Measurements from ENCODE around the gene LRRC28. TPM values are rescaled to one million over a fixed set of nuclear protein-coding genes. Genes with fewer than 3 reads are reported as not detected.

LRRC28 gene
- total and polyA plus RNA-seq, 8 donors: 4.5 to 24.9 (median 15.2) TPM

DNA sequence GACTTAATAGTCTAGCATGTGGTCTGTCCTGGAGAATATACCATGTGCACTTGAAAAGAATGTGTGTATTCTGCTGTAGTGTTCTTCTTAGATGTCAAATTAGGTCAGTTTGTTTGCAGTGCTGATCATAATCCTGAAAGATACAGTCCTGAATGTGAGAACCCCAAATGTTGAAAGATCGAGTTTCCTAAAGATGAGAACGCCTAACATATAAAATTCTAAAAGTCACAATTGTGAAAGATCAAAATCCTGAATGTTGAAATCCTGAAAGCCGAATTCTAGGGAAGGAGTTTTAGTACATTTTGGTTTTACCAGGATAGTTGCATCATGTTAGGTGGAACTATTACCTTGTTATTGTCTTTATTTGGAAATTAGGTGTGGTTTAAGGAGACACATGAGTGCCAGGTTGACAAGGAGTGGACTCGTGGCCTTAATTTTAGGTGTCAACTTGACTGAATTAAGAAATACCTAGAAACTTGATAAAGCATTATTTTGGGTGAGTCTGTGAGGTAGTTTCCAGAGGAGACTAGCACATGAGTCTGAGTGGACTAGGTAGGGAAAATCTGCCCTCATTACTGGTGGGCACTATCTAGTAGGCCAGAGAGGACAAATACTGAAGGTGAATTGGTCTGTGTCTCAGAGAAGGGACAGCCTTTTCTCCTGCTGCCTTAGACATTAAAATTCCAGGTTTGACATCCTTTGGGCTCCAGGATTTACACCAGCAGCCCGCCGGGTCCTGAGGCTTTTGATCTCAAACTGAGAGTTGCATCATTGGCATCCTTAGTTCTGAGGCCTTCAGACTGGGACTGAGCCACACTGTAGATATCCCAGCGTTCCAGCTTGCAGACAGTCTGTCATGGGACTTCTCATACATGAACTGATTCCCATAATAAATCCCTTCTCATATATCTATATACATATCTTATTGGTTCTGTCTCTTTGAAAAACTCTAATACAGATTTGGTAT, 77.1 kb downstream of the LRRC28 start:
- DNase-seq: no peak
- TF ChIP-seq, protein P1, sequence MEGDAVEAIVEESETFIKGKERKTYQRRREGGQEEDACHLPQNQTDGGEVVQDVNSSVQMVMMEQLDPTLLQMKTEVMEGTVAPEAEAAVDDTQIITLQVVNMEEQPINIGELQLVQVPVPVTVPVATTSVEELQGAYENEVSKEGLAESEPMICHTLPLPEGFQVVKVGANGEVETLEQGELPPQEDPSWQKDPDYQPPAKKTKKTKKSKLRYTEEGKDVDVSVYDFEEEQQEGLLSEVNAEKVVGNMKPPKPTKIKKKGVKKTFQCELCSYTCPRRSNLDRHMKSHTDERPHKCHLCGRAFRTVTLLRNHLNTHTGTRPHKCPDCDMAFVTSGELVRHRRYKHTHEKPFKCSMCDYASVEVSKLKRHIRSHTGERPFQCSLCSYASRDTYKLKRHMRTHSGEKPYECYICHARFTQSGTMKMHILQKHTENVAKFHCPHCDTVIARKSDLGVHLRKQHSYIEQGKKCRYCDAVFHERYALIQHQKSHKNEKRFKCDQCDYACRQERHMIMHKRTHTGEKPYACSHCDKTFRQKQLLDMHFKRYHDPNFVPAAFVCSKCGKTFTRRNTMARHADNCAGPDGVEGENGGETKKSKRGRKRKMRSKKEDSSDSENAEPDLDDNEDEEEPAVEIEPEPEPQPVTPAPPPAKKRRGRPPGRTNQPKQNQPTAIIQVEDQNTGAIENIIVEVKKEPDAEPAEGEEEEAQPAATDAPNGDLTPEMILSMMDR (IDR thresholded peaks at IDR 0.05): no peak
- Histone ChIP-seq H3K4me3 (no peak overlapping the region), H3K27me3 (no peaks in the 10 kb centered on the region), H3K4me1 (peaks cover 0 to 5% (median 0%) of the 10 kb centered on the region in 3 donors), H3K36me3 (no peaks in the 10 kb centered on the region), H3K27ac (no peak overlapping the region), H3K9me3 (no peaks in the 10 kb centered on the region)
- intact Hi-C loops (cut with DNase I): no loop called here
- FAIRE-seq: no peak
- 91 to 93% methylated on average over 7 of the region's 7 CpGs for WGBS, 2 donors
- ATAC-seq: no peak

DNA sequence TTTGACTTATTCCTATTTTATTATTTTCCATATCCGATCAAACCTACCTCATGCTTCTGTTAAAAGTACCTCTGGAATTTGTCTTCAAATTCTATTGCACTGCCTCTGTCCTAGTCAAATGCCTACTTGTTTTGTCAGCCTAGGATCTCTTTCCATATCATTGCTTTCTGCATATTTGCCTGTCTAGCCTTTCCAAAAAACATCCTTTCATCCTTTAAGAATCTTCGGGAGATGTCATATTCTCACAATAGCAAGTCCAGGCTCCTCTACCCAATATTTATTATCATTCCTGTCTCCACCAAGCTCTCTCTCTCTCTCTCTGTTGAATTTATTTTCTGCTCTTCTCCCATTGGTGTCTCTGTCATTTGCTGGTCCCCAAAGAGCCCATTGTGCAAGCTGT, 80.1 kb downstream of the LRRC28 start:
- Histone ChIP-seq H3K36me3 (no peaks in the 10 kb centered on the region), H3K4me3 (no peak overlapping the region), H3K27ac (no peak overlapping the region), H3K4me1 (peaks cover 0 to 3% (median 0%) of the 10 kb centered on the region in 3 donors), H3K27me3 (no peaks in the 10 kb centered on the region), H3K9me3 (no peaks in the 10 kb centered on the region)
- FAIRE-seq: no peak
- ATAC-seq: no peak
- DNase-seq: no peak
- intact Hi-C loops (cut with DNase I): no loop called here
- TF ChIP-seq, protein P1 (IDR thresholded peaks at IDR 0.05): no peak
- 96 to 98% methylated on average over 2 of the region's 2 CpGs for WGBS, 2 donors

DNA sequence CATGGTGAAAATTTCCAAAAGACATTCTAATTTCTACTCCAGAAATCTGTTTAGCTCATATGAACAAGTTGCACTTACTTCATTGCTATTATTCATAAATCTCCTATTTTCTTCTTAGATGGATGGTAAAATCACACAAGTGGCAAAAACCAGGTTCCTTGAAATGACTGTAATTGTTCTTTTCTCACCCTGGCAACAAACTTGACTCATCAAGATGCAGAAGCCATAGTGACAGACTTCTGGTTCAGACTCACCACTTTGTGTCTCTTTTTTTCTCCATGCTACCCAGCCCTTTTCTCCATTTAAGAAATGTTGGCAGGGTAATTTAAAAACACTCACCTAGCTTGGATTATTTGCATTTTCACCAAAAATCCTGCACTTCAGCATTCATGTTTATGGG, 82.1 kb downstream of the LRRC28 start:
- ATAC-seq: no peak
- FAIRE-seq: no peak
- H3K36me3 ChIP-seq: no peaks in the 10 kb centered on the region
- no peaks in the 10 kb centered on the region for H3K4me1 ChIP-seq
- H3K27ac ChIP-seq: no peak overlapping the region
- DNase-seq: no peak
- no peak overlapping the region for H3K4me3 ChIP-seq
- H3K9me3 ChIP-seq: no peaks in the 10 kb centered on the region
- TF ChIP-seq, protein P1 (IDR thresholded peaks at IDR 0.05): no peak
- no peaks in the 10 kb centered on the region for H3K27me3 ChIP-seq
- intact Hi-C loops (cut with DNase I): no loop called here

DNA sequence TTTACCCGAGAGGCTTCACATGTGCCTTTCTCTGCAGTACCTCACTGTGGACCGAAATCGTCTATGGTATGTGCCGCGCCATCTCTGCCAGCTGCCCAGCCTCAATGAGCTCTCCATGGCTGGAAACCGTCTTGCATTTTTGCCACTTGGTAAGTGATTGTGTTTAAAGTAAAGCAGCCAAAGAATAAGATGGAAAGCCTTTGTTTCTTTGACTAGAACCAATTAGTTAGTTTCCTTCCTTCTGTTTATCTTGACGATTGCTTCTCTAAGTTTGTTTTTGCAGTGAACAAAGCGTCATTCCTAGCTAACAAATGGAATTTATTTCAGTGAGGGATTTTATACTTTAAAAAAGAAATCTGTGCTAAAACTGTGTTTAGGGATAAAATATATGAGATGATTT, 82.7 kb downstream of the LRRC28 start:
- Histone ChIP-seq H3K36me3 (no peaks in the 10 kb centered on the region), H3K9me3 (no peaks in the 10 kb centered on the region), H3K4me1 (no peaks in the 10 kb centered on the region), H3K4me3 (no peak overlapping the region), H3K27ac (no peak overlapping the region), H3K27me3 (no peaks in the 10 kb centered on the region)
- FAIRE-seq (no peak), ATAC-seq (no peak), DNase-seq (no peak)
- 88 to 91% methylated on average over 8 of the region's 8 CpGs for WGBS, 2 donors
- TF ChIP-seq, protein P1 (IDR thresholded peaks at IDR 0.05): no peak
- intact Hi-C loops (cut with DNase I): no loop called here

DNA sequence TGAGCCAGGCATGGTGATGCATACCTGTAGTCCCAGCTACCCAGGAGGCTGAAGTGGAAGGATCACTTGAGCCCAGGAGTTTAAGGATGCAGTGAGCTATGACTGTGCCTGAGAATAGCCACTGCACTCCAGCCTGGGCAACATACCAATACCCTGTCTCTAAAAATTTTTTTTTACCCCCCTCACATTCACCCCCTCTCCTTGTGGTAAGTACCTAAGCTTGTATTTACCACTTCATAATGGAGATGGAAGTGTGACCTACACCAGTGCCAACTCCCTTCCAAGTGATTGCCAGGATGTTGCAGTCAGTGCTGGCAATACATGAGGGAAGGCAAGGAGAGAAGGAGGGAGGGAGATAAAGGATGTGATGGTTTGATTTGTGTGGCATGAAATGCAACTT, 84.2 kb downstream of the LRRC28 start:
- H3K4me1 ChIP-seq: peaks cover 0 to 3% (median 0%) of the 10 kb centered on the region in 3 donors
- no peaks in the 10 kb centered on the region for H3K9me3 ChIP-seq
- intact Hi-C loops (cut with DNase I): no loop called here
- TF ChIP-seq, protein P1 (IDR thresholded peaks at IDR 0.05): no peak
- no peak overlapping the region for H3K27ac ChIP-seq
- ATAC-seq: no peak
- H3K36me3 ChIP-seq: no peaks in the 10 kb centered on the region
- FAIRE-seq: no peak
- H3K4me3 ChIP-seq: no peak overlapping the region
- no peaks in the 10 kb centered on the region for H3K27me3 ChIP-seq
- no peak for DNase-seq
